B cell (primary cell): ENCODE measurements around the gene TMEM238.

Experiments used
- EZH2 ChIP-seq: IDR thresholded peaks from 2 replicates; pipeline ENCODE4 v1.6.1; 2012; ENCODE audit warnings: borderline replicate concordance, low read depth, mild to moderate bottlenecking, moderate library complexity, low read length; ENCODE audit not compliant: insufficient read depth, poor library complexity, severe bottlenecking
- TF ChIP-seq, protein P1 (sequence below): fragments of 200-600 bp; IDR thresholded peaks from one replicate; pipeline ENCODE4 v1.8.0; 2022; ENCODE audit warnings: antibody characterized with exemption, mild to moderate bottlenecking

DNA sequence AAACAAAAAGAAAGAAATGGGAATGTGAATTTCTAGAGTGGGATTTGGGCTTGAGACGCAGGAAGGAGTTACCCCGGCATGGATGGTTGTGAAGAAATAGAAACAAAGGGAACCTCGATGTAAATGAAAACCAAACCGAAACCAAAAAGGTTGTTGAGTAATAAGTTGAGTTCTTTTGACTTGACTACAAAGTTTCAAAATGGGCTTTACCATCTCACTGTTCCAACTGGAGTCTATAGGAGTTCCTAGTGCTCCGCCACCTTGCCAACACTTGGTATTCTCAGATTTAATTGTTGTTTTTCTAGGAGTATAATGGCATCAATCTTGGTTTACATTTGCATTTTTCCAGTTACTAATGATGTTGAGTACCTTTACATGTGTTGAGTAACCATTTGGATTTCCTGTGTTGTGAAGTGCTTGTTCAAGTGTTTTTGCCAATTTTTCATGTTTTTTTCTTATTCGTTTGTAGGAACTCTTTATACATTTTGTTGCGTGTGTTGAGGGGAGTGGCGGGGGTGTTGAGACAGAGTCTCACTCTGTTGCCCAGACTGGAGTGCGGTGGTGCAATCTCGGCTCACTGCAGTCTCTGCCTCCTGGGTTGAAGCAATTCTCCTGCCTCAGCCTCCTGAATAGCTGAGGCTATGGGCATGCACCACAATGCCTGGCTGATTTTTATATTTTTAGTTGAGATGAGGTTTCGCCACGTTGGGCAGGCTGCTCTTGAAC is 14.3 kb upstream of the TMEM238 start:
- TF ChIP-seq, protein P1, sequence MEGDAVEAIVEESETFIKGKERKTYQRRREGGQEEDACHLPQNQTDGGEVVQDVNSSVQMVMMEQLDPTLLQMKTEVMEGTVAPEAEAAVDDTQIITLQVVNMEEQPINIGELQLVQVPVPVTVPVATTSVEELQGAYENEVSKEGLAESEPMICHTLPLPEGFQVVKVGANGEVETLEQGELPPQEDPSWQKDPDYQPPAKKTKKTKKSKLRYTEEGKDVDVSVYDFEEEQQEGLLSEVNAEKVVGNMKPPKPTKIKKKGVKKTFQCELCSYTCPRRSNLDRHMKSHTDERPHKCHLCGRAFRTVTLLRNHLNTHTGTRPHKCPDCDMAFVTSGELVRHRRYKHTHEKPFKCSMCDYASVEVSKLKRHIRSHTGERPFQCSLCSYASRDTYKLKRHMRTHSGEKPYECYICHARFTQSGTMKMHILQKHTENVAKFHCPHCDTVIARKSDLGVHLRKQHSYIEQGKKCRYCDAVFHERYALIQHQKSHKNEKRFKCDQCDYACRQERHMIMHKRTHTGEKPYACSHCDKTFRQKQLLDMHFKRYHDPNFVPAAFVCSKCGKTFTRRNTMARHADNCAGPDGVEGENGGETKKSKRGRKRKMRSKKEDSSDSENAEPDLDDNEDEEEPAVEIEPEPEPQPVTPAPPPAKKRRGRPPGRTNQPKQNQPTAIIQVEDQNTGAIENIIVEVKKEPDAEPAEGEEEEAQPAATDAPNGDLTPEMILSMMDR, result no peak
- no peak for TF ChIP-seq EZH2
